Peyer's patch (tissue), 4 donors: ENCODE results near the gene HAS3. TPM values are rescaled to one million over a fixed set of nuclear protein-coding genes. Genes with fewer than 3 reads are reported as not detected.

Source experiments
- DNase-seq, 3 donors: peaks; one replicate each; pipeline ENCODE4 v3.0.0-alpha.2; 2017 to 2019
- H3K27ac ChIP-seq, 4 donors: fragments of 200-600 bp; sonication (generic); one replicate each; pipeline ENCODE4 v1.5.1; 2016 to 2019
- H3K27me3 ChIP-seq, 2 donors: fragments of 200-600 bp; sonication (generic); one replicate each; pipeline ENCODE4 v1.5.1; 2019
- H3K36me3 ChIP-seq, 3 donors: fragments of 200-600 bp; sonication (generic); one replicate each; pipeline ENCODE4 v1.5.1; 2016 to 2019
- H3K4me1 ChIP-seq, 4 donors: fragments of 200-600 bp; sonication (generic); one replicate each; pipeline ENCODE4 v1.5.1; 2016 to 2019
- H3K4me3 ChIP-seq, 4 donors: fragments of 200-600 bp; sonication (generic); 1 replicate in 3 of 4; 2 replicates in 1 of 4; pipeline ENCODE4 v1.5.1; 2016 to 2019; ENCODE audit warnings: mild to moderate bottlenecking in 1 of 4
- H3K9me3 ChIP-seq, 4 donors: fragments of 200-600 bp; sonication (generic); one replicate each; pipeline ENCODE4 v1.5.1; 2016 to 2019; ENCODE audit warnings: mild to moderate bottlenecking in 1 of 4
- POLR2A ChIP-seq, 2 donors: fragments of 450-650 bp; IDR thresholded peaks; one replicate each; pipeline ENCODE4 v1.5.1; 2017; ENCODE audit warnings: antibody characterized with exemption in 2 of 2, mild to moderate bottlenecking in 2 of 2, moderate library complexity in 2 of 2
- total RNA-seq, 4 donors: library from RNA; depleted of rRNA; stranded (reverse); fragments of >200 nt; gene quantifications; one replicate each; pipeline ENCODE4 v1.1.0, GENCODE V29; 2016
- TF ChIP-seq, protein P1 (sequence below), 6 experiments: fragments of 450-650 bp in 4 of 6; fragments of 200-600 bp in 2 of 6; sonication (generic) in 1 of 6; IDR thresholded peaks; one replicate each; pipeline ENCODE4 v1.5.1; 2017 to 2019; ENCODE audit warnings: antibody characterized with exemption in 6 of 6, mild to moderate bottlenecking in 3 of 6, moderate library complexity in 1 of 6

HAS3 gene
- total RNA-seq, 4 donors from 2014 or later, result 1.1 to 2.5 (median 1.2) TPM

DNA sequence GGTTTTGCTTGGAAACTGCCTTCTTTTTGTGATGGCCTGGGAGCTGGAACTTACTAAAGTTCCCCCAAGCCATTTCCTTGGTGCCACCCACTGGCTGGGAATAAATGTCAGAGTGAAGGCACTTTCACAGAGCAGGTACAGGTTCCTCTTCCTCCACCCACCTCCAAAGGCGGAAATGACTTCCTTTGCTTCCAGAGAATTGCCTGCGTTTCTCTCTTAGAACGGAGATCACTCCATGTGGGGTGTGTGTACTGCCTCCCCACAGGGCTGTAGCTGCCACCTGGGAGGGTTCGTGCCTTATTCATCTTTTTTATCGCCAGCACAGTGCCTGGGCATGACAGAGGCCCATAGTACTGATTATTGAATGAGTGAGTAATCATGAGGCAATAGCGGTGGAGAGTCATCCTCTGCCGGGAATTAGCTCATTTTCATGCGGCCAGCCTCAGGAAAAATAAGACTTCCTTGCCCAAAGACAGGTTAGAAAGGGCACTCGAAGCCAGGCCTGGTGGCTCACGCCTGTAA lies 32.2 kb upstream of the HAS3 start:
- TF ChIP-seq, protein P1, sequence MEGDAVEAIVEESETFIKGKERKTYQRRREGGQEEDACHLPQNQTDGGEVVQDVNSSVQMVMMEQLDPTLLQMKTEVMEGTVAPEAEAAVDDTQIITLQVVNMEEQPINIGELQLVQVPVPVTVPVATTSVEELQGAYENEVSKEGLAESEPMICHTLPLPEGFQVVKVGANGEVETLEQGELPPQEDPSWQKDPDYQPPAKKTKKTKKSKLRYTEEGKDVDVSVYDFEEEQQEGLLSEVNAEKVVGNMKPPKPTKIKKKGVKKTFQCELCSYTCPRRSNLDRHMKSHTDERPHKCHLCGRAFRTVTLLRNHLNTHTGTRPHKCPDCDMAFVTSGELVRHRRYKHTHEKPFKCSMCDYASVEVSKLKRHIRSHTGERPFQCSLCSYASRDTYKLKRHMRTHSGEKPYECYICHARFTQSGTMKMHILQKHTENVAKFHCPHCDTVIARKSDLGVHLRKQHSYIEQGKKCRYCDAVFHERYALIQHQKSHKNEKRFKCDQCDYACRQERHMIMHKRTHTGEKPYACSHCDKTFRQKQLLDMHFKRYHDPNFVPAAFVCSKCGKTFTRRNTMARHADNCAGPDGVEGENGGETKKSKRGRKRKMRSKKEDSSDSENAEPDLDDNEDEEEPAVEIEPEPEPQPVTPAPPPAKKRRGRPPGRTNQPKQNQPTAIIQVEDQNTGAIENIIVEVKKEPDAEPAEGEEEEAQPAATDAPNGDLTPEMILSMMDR (IDR thresholded peaks at IDR 0.05), result no peak
- no peak for TF ChIP-seq POLR2A (IDR thresholded peaks at IDR 0.05)
- Histone ChIP-seq H3K4me1 (peaks cover 0 to 5% (median 0%) of the 10 kb centered on the region in 4 donors), H3K4me3 (no peak overlapping the region), H3K27ac (peak overlapping the region in 1 of 4 donors; percentile 34), H3K27me3 (no peaks in the 10 kb centered on the region), H3K9me3 (no peaks in the 10 kb centered on the region), H3K36me3 (no peaks in the 10 kb centered on the region)
- DNase-seq, result peak in 2 of 3 donors; percentile 47 to 68

- Histone ChIP-seq H3K9me3 (no peaks in the 10 kb centered on the region), H3K4me1 (peaks cover 0 to 4% (median 0%) of the 10 kb centered on the region in 4 donors), H3K4me3 (no peak overlapping the region), H3K36me3 (no peaks in the 10 kb centered on the region), H3K27me3 (no peaks in the 10 kb centered on the region), H3K27ac (no peak overlapping the region)
- TF ChIP-seq POLR2A (IDR thresholded peaks at IDR 0.05), result no peak
- TF ChIP-seq, protein P1 (IDR thresholded peaks at IDR 0.05), result no peak
- no peak for DNase-seq
These were observed 28.2 kb upstream of the HAS3 start for GRCh38 chr16:69077251-69077650.

GRCh38 chr16:69078073-69078472 lies 27.4 kb upstream of the HAS3 start:
- no peaks in the 10 kb centered on the region for H3K27me3 ChIP-seq
- no peaks in the 10 kb centered on the region for H3K4me1 ChIP-seq
- TF ChIP-seq POLR2A (IDR thresholded peaks at IDR 0.05), result no peak
- TF ChIP-seq, protein P1 (IDR thresholded peaks at IDR 0.05), result no peak
- H3K27ac ChIP-seq, result no peak overlapping the region
- no peaks in the 10 kb centered on the region for H3K9me3 ChIP-seq
- no peak for DNase-seq
- H3K36me3 ChIP-seq, result no peaks in the 10 kb centered on the region
- no peak overlapping the region for H3K4me3 ChIP-seq

DNA sequence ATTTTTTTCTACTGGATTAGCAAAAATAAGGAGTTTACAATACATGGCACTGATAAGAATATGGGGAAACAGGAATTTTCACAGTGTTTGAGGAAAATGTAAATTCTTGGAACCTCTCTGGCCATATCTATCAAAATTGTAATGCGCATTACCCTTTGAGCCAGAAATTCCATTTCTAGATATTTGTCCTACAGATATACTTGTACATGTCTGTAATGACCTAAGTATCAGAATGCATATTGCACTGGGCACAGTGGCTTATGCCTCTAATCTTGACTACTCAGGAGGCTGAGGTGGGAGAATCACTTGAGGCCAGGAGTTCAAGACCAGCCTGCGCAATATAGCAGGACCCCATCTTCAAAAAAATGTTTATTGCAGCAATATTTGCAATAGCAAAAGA lies 25.8 kb upstream of the HAS3 start:
- Histone ChIP-seq H3K27me3 (no peaks in the 10 kb centered on the region), H3K4me3 (no peak overlapping the region), H3K27ac (no peak overlapping the region), H3K36me3 (no peaks in the 10 kb centered on the region), H3K9me3 (no peaks in the 10 kb centered on the region), H3K4me1 (no peaks in the 10 kb centered on the region)
- no peak for TF ChIP-seq POLR2A (IDR thresholded peaks at IDR 0.05)
- TF ChIP-seq, protein P1 (IDR thresholded peaks at IDR 0.05), result no peak
- no peak for DNase-seq

DNA sequence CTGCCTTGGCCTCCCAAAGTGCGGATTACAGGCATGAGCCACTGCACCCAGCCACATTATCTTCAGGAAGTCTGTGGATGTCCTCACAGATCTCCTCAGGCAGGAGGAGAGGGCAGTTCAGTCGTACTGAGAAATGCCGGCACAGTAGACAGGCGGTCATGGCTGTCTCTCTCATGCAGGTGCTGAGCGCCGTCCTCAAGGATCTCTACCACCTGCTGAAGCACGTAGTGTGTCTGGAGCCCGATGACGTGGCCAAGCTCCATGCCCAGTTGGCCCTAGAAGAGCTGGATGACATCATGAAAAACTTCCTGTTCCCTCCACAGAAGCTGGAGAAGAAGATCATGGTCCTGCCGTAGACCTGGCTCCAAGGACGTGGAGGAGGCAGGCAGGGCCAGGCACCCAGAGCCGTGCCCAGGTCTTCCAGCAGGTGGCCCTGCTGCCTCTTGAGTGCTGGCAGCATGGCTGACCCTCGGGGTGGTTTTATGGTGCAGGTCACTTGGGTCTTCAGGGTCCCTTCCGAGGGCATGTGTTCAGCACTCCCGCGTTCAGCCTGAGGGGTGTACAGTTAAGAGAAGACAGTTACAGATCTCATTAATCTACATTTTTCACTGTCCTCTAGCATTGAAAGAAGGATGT lies 22.0 kb upstream of the HAS3 start:
- H3K9me3 ChIP-seq, result no peaks in the 10 kb centered on the region
- H3K27me3 ChIP-seq, result no peaks in the 10 kb centered on the region
- H3K27ac ChIP-seq, result no peak overlapping the region
- no peak for DNase-seq
- no peaks in the 10 kb centered on the region for H3K36me3 ChIP-seq
- no peaks in the 10 kb centered on the region for H3K4me1 ChIP-seq
- H3K4me3 ChIP-seq, result no peak overlapping the region
- TF ChIP-seq, protein P1 (IDR thresholded peaks at IDR 0.05), result no peak
